ENCODE results near the gene DFFB.

The DFFB gene

DNA sequence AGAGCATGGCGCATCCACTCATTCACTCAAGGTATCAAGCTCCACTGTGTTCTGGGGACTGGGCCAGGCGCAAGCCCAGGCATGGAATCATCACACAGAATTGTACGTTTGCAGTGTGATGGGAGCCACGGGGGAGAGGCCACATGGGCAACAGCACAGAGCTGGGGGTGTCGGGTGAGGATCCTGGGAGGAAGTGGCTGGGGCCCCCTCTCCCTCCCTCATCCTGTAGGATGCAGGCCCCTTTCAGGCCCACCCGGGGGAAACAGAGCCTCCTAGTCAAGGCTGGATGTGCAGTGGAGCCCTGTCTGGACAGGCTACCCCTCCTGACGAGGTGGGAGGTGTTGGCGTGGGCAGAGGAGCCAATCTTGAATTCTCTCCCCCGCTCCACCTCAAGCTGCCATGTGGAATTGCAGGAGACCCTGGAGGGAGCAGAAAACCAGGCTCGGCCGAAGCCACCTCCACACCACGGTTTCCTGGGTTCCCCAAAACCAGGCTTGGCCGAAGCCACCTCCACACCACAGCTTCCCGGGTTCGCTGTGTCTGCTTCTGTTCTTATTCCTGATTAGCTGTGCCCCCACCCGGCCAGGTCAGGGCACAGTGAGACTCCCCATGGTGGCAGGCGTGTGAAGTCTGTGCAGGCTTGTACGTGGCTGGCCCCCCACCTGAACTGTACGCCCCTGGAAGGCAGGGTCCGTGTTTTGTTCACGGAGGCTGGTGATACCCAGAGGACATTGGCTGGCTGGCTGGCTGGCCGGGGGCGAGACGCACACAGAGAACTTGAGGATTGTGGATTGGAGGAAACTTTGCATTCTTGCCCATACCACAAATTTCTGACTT is 46.9 kb downstream of the DFFB start:
- Histone ChIP-seq H3K4me3 (no peak overlapping the region), H3K27ac (no peak overlapping the region)
- DNase-seq (ENCODE audit: low spot score), result no peak
- no peak for TF ChIP-seq CTCF (IDR thresholded peaks at IDR 0.05)

DNA sequence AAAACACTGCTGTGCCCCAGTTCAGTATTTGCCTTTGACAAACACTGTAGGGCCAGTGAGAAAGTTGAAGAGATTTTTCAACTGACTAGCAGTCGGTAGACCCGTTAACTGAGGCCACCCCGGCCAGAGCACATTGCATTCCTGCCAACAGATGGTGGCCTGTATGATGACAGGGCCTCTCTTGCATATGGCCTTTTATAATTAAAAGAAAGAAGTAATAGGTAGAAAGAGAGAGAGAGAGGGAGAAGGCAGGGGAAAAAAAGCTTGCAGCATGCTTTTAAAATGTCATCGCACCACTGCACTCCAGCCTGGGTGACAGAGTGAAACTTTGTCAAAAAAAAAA is 47.5 kb downstream of the DFFB start:
- Histone ChIP-seq H3K4me3 (no peak overlapping the region), H3K27ac (no peak overlapping the region)
- no peak for DNase-seq (ENCODE audit: low spot score)
- TF ChIP-seq CTCF (IDR thresholded peaks at IDR 0.05), result no peak

GRCh38 chr1:3905266-3905952 is 48.1 kb downstream of the DFFB start:
- Histone ChIP-seq H3K27ac (no peak overlapping the region), H3K4me3 (no peak overlapping the region)
- no peak for DNase-seq (ENCODE audit: low spot score)
- TF ChIP-seq CTCF (IDR thresholded peaks at IDR 0.05), result no peak

DNA sequence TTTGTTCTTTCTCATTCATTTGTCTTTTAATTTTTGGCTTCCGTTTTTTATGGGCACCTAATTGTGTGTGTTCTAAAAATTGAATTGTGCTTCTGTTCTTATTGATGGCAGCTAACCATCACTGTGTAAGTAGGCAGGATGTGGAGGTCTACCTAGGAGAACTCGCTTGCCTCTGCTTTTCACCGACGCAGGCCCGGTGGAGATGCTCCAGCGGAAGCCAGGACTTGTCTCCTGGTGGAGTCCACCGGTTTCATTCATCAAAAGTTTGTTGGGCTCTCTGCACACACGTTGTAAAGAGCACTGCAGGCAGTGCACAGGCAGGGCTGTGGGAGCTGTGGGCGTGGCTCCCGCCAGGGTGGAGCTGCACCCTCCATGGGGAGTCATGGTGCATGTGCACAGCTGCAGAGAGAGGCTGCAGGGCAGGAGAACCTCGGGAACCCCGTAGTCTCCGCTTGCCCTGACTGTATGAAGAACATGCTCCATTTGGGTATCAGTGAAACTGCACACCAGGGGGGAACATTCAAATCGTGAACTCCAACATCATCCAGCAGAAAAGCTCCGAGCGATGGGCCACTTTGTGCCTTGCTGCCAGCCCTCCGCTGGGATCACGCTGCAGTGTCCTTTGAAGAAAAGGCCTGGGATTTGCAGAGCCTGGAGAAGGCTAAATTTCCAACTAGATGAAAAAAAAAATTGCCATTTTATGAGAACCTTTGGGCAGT is 48.8 kb downstream of the DFFB start:
- H3K4me3 ChIP-seq, result no peak overlapping the region
- H3K27ac ChIP-seq, result no peak overlapping the region
- no peak for DNase-seq (ENCODE audit: low spot score)
- TF ChIP-seq CTCF (IDR thresholded peaks at IDR 0.05), result no peak

DNA sequence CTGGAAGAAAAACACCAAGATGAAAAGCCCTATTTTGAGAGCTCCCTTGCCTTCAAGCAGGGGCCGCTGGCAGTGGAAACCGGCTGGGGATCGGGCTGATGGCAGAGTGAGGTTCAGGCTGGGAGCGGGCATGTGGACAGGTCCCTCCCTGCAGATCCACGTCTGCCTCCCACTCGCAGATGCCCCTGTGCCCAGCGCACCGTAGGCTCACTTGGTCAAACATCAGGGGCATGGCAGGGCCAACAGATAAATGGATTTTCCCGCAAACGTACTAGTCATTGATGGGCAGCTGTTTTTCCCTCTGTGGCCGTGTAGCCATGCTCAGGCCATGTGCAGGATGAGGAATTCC is 49.4 kb downstream of the DFFB start:
- no peak overlapping the region for H3K27ac ChIP-seq
- no peak overlapping the region for H3K4me3 ChIP-seq
- TF ChIP-seq CTCF (IDR thresholded peaks at IDR 0.05), result no peak
- DNase-seq (ENCODE audit: low spot score), result no peak

DNA sequence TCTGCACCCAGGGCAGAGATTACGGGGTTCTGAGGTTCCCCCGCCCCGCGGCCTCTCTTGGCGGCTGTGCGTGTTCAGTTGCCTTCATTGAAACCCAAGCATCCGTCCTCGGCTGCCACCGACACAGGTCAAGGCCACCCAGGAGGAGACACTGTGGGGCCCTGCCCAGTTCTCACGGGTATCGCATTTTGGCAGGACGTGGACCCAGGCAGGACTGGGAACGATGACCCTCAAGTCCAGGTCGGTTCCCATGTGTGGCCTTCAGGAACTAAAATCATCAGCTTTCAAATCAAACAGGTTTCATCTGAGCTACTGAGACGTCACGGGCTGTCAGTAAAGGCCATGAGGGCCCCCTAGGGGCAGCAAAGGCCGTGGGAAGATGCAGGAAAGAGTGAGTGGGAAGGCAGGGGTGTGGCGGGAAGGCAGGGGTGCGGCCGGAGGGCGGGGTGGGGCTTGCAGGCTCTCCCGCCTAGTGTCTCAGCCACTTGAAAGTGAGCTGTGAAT is 49.8 kb downstream of the DFFB start:
- Histone ChIP-seq H3K27ac (no peak overlapping the region), H3K4me3 (no peak overlapping the region)
- no peak for DNase-seq (ENCODE audit: low spot score)
- no peak for TF ChIP-seq CTCF (IDR thresholded peaks at IDR 0.05)
